Measurements from ENCODE around the gene EPN2.

- TF ChIP-seq CTCF (IDR thresholded peaks at IDR 0.05; ENCODE audit: poor library complexity), result no peak
- no peak for TF ChIP-seq EZH2 (IDR thresholded peaks at IDR 0.05; ENCODE audit: borderline replicate concordance)
- no peak for TF ChIP-seq EZH2phosphoT487 (IDR thresholded peaks at IDR 0.05; ENCODE audit: low read depth, severe bottlenecking, unreplicated experiment)
Measured at GRCh38 chr17:19359856-19360255, 122.7 kb downstream of the EPN2 start.

Measured in hepatocyte (in vitro differentiated cells).